ENCODE measurements around the gene ATXN1. TPM values are rescaled to one million over a fixed set of nuclear protein-coding genes. Genes with fewer than 3 reads are reported as not detected.

The ATXN1 gene
- total RNA-seq, 1 donor from 2014 or later: 18.4 TPM

GRCh38 chr6:16635810-16636602, 125.3 kb downstream of the ATXN1 start:
- DNase-seq (ENCODE audit: low read depth): peak; percentile 12
- no peak for FAIRE-seq
- no peak overlapping the region for H3K4me3 ChIP-seq (ENCODE audit: low read depth, low read length)
- H3K36me3 ChIP-seq (ENCODE audit: control insufficient read depth, insufficient read depth, low read length): peaks cover 3% of the 10 kb centered on the region
- H3K27me3 ChIP-seq (ENCODE audit: control insufficient read depth, insufficient read depth, low read length): no peaks in the 10 kb centered on the region
- TF ChIP-seq, protein P1, sequence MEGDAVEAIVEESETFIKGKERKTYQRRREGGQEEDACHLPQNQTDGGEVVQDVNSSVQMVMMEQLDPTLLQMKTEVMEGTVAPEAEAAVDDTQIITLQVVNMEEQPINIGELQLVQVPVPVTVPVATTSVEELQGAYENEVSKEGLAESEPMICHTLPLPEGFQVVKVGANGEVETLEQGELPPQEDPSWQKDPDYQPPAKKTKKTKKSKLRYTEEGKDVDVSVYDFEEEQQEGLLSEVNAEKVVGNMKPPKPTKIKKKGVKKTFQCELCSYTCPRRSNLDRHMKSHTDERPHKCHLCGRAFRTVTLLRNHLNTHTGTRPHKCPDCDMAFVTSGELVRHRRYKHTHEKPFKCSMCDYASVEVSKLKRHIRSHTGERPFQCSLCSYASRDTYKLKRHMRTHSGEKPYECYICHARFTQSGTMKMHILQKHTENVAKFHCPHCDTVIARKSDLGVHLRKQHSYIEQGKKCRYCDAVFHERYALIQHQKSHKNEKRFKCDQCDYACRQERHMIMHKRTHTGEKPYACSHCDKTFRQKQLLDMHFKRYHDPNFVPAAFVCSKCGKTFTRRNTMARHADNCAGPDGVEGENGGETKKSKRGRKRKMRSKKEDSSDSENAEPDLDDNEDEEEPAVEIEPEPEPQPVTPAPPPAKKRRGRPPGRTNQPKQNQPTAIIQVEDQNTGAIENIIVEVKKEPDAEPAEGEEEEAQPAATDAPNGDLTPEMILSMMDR (IDR thresholded peaks at IDR 0.05; ENCODE audit: insufficient read depth, low read length, severe bottlenecking): no peak

DNA sequence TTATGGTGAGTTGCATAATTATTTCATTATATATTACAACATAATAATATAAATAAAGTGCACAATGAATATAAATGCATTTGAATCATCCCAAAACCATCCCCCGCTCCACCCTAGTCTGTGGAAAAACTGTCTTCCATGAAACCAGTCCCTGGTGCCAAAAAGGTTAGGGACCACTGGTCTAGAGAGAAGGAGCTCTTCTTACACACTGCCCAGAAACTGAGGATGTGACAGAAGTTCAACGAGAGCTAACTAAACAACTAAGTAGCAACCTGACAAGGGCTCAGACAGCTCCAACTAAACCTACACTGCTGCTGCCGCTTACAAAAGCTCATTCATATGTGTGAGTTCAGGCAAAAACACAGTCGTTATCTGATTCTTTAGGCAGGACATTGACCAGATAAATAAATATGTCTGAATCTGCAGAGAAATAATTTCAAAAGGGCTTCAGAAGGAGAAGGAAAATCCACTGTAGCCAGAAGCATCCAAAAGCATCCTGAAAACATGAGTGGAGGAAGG, 125.9 kb downstream of the ATXN1 start:
- no peak overlapping the region for H3K4me3 ChIP-seq (ENCODE audit: low read depth, low read length)
- TF ChIP-seq, protein P1 (IDR thresholded peaks at IDR 0.05; ENCODE audit: insufficient read depth, low read length, severe bottlenecking): no peak
- FAIRE-seq: no peak

GRCh38 chr6:16634855-16635254, 126.4 kb downstream of the ATXN1 start:
- Histone ChIP-seq H3K36me3 (ENCODE audit: control insufficient read depth, insufficient read depth, low read length) (peaks cover 3% of the 10 kb centered on the region), H3K4me3 (ENCODE audit: low read depth, low read length) (no peak overlapping the region), H3K27me3 (ENCODE audit: control insufficient read depth, insufficient read depth, low read length) (no peaks in the 10 kb centered on the region)
- FAIRE-seq (no peak), DNase-seq (ENCODE audit: low read depth) (no peak)
- TF ChIP-seq, protein P1 (IDR thresholded peaks at IDR 0.05; ENCODE audit: insufficient read depth, low read length, severe bottlenecking): no peak

More for the DNA sequence above, 125.9 kb downstream of the ATXN1 start:
- H3K27me3 ChIP-seq (ENCODE audit: control insufficient read depth, insufficient read depth, low read length): no peaks in the 10 kb centered on the region
- no peak for DNase-seq (ENCODE audit: low read depth)
- H3K36me3 ChIP-seq (ENCODE audit: control insufficient read depth, insufficient read depth, low read length): peaks cover 3% of the 10 kb centered on the region

GRCh38 chr6:16633961-16634360, 127.3 kb downstream of the ATXN1 start:
- Histone ChIP-seq H3K27me3 (ENCODE audit: control insufficient read depth, insufficient read depth, low read length) (no peaks in the 10 kb centered on the region), H3K36me3 (ENCODE audit: control insufficient read depth, insufficient read depth, low read length) (peaks cover 3% of the 10 kb centered on the region), H3K4me3 (ENCODE audit: low read depth, low read length) (no peak overlapping the region)
- TF ChIP-seq, protein P1 (IDR thresholded peaks at IDR 0.05; ENCODE audit: insufficient read depth, low read length, severe bottlenecking): no peak
- FAIRE-seq (no peak), DNase-seq (ENCODE audit: low read depth) (no peak)

GRCh38 chr6:16633465-16633864, 127.8 kb downstream of the ATXN1 start:
- Histone ChIP-seq H3K4me3 (ENCODE audit: low read depth, low read length) (no peak overlapping the region), H3K36me3 (ENCODE audit: control insufficient read depth, insufficient read depth, low read length) (peaks cover 3% of the 10 kb centered on the region), H3K27me3 (ENCODE audit: control insufficient read depth, insufficient read depth, low read length) (no peaks in the 10 kb centered on the region)
- no peak for FAIRE-seq
- TF ChIP-seq, protein P1 (IDR thresholded peaks at IDR 0.05; ENCODE audit: insufficient read depth, low read length, severe bottlenecking): no peak
- DNase-seq (ENCODE audit: low read depth): no peak
